ENCODE results near the gene KRTAP4-4.

Gene KRTAP4-4

GRCh38 chr17:41111151-41111885 is 49.2 kb downstream of the KRTAP4-4 start:
- DNase-seq (ENCODE audit: low spot score) = no peak

Measured in NAMALWA (cell line).